ENCODE data around the gene DGKI.

DGKI gene

DNA sequence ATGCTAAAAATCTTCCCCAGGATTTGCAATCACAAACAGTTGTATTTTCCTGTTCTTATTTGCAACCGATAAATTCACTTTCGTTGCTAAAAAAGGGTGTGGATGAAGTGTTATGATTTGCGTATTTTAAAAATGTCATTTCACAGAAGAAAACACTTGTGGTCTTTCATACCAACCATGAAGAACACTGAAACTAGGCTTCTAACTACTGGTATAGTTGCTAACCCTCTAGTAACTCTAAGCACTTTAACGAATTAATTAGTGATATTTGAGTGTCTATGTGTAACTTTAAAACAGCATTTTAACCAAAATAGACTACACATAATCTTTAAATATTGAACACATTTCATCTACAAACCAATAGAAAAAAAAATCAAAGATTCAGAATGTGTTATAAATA is 315.1 kb downstream of the DGKI start:
- CTCF ChIA-PET: no interaction called here
- DNase-seq (ENCODE audit: extremely low spot score): no peak
- POLR2A ChIA-PET: no interaction called here
- TF ChIP-seq BHLHE40 (IDR thresholded peaks at IDR 0.05; ENCODE audit: borderline replicate concordance) (no peak), FOXA1 (IDR thresholded peaks at IDR 0.05) (no peak)

DNA sequence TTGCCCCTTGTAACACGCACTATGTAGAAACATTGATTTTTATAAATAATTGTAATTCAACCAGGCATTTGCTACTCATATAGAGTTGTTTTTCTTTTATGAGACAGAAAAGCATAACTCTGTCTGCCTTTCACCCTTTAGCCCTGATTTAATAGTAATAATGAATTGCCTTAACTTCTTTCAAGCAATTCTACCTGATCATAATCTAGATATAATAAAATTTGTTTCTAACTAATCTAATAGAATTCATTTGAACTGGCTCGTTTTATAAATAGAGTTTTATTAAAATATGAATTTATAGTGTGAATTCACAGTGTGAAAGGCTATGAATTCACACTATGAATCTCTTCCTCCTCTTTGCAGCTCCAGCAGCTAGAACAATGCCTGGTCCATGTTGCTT is 319.1 kb downstream of the DGKI start:
- CTCF ChIA-PET: no interaction called here
- TF ChIP-seq L3MBTL2 (conservative IDR thresholded peaks at IDR 0.05) (no peak), SP1 (IDR thresholded peaks at IDR 0.05) (no peak), ZNF384 (IDR thresholded peaks at IDR 0.05) (no peak), NFRKB (IDR thresholded peaks at IDR 0.05) (no peak), ELF4 (IDR thresholded peaks at IDR 0.05) (no peak), SUZ12 (IDR thresholded peaks at IDR 0.05) (no peak), BHLHE40 (IDR thresholded peaks at IDR 0.05; ENCODE audit: borderline replicate concordance) (no peak), CTBP1 (IDR thresholded peaks at IDR 0.05; ENCODE audit: borderline replicate concordance) (no peak), FOXM1 (IDR thresholded peaks at IDR 0.05; ENCODE audit: borderline replicate concordance) (no peak), LEF1 (IDR thresholded peaks at IDR 0.05; ENCODE audit: borderline replicate concordance) (no peak), FOXK2 (IDR thresholded peaks at IDR 0.05) (no peak), FOXA1 (IDR thresholded peaks at IDR 0.05) (no peak), HDGF (IDR thresholded peaks at IDR 0.05; ENCODE audit: borderline replicate concordance) (no peak), TARDBP (IDR thresholded peaks at IDR 0.05) (no peak), ARNT (IDR thresholded peaks at IDR 0.05) (no peak)
- TF ChIP-seq, protein P1, sequence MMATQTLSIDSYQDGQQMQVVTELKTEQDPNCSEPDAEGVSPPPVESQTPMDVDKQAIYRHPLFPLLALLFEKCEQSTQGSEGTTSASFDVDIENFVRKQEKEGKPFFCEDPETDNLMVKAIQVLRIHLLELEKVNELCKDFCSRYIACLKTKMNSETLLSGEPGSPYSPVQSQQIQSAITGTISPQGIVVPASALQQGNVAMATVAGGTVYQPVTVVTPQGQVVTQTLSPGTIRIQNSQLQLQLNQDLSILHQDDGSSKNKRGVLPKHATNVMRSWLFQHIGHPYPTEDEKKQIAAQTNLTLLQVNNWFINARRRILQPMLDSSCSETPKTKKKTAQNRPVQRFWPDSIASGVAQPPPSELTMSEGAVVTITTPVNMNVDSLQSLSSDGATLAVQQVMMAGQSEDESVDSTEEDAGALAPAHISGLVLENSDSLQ (IDR thresholded peaks at IDR 0.05): no peak
- POLR2A ChIA-PET: no interaction called here
- no peak for DNase-seq (ENCODE audit: extremely low spot score)

DNA sequence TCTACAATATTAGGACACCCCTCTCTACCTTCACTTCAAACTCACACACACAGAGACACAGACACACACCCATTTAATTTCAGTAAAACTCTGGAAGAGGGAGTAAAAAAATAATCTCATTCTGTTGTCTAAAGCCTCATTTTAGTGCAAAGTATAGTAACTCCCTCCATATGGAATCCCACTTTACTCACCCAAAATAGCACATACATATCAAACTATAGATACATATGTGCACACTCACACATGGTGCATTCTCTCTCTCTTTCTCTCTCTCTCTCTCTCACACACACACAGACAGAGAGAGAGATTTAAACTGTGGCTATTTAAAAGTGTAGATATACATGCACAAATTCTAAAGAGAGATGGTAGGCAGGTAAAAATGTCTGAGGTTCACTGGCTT is 323.6 kb downstream of the DGKI start:
- CTCF ChIA-PET: no interaction called here
- POLR2A ChIA-PET: no interaction called here
- TF ChIP-seq HDGF (IDR thresholded peaks at IDR 0.05; ENCODE audit: borderline replicate concordance) (no peak), TARDBP (IDR thresholded peaks at IDR 0.05) (no peak), LEF1 (IDR thresholded peaks at IDR 0.05; ENCODE audit: borderline replicate concordance) (no peak), L3MBTL2 (conservative IDR thresholded peaks at IDR 0.05) (no peak), SP1 (IDR thresholded peaks at IDR 0.05) (no peak), ZNF384 (IDR thresholded peaks at IDR 0.05) (no peak), BHLHE40 (IDR thresholded peaks at IDR 0.05; ENCODE audit: borderline replicate concordance) (no peak), CTBP1 (IDR thresholded peaks at IDR 0.05; ENCODE audit: borderline replicate concordance) (no peak), FOXA1 (IDR thresholded peaks at IDR 0.05) (no peak), FOXK2 (IDR thresholded peaks at IDR 0.05) (no peak), ELF4 (IDR thresholded peaks at IDR 0.05) (no peak)
- TF ChIP-seq, protein P1 (IDR thresholded peaks at IDR 0.05): no peak
- no peak for DNase-seq (ENCODE audit: extremely low spot score)

DNA sequence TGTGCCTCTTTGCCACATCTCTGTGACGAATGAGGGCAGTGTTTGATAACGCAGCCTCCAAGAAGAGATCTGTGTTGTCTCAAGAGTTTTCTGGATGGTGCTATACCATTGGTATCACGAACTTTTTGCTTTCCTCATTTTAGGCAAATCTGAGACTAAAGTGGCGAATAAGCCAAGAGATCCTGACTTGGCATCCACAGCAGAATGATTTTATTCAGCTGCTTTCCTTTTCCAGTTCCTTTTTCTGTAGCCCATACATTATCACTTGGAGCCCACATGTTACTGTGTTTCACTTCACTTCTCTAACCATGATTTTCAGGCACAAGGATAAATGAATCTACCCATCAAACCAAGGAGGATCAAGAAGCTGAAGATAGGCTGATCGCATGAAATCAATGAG is 325.3 kb downstream of the DGKI start:
- POLR2A ChIA-PET: no interaction called here
- TF ChIP-seq LEF1 (IDR thresholded peaks at IDR 0.05; ENCODE audit: borderline replicate concordance) (no peak), FOXK2 (IDR thresholded peaks at IDR 0.05) (no peak), FOXM1 (IDR thresholded peaks at IDR 0.05; ENCODE audit: borderline replicate concordance) (no peak), ZNF384 (IDR thresholded peaks at IDR 0.05) (no peak), SP1 (IDR thresholded peaks at IDR 0.05) (no peak), CTBP1 (IDR thresholded peaks at IDR 0.05; ENCODE audit: borderline replicate concordance) (no peak), FOXA1 (IDR thresholded peaks at IDR 0.05) (no peak), HDGF (IDR thresholded peaks at IDR 0.05; ENCODE audit: borderline replicate concordance) (no peak), BHLHE40 (IDR thresholded peaks at IDR 0.05; ENCODE audit: borderline replicate concordance) (no peak), ARNT (IDR thresholded peaks at IDR 0.05) (no peak), SUZ12 (IDR thresholded peaks at IDR 0.05) (no peak), L3MBTL2 (conservative IDR thresholded peaks at IDR 0.05) (no peak), ELF4 (IDR thresholded peaks at IDR 0.05) (no peak), NFRKB (IDR thresholded peaks at IDR 0.05) (no peak)
- TF ChIP-seq, protein P1 (IDR thresholded peaks at IDR 0.05): no peak
- CTCF ChIA-PET: no interaction called here
- no peak for DNase-seq (ENCODE audit: extremely low spot score)

DNA sequence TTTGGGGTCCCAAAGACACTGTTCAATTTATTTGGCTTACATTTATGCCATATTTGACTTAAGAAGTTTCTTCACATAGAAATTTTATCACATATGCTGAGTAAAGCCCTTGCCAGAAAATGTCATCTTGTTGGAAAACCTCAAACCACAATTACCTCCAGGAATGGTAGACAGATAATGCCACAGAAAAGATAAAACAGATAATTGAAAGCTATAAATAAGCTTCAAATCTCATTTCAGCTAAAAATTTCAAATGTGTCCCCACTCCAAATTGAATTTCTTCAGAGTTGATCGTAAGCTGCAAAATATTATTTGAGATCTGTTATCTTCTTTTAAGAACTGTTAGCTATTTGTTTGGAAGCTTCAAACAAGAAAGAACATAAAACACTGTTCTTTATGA is 326.8 kb downstream of the DGKI start:
- no peak for DNase-seq (ENCODE audit: extremely low spot score)
- TF ChIP-seq CTBP1 (IDR thresholded peaks at IDR 0.05; ENCODE audit: borderline replicate concordance): no peak
- no peak for TF ChIP-seq L3MBTL2 (conservative IDR thresholded peaks at IDR 0.05)
- TF ChIP-seq SP1 (IDR thresholded peaks at IDR 0.05): no peak
- no peak for TF ChIP-seq SUZ12 (IDR thresholded peaks at IDR 0.05)
- TF ChIP-seq, protein P1 (IDR thresholded peaks at IDR 0.05): no peak
- TF ChIP-seq FOXK2 (IDR thresholded peaks at IDR 0.05): no peak
- no peak for TF ChIP-seq HDGF (IDR thresholded peaks at IDR 0.05; ENCODE audit: borderline replicate concordance)
- TF ChIP-seq BHLHE40 (IDR thresholded peaks at IDR 0.05; ENCODE audit: borderline replicate concordance): no peak
- no peak for TF ChIP-seq ZNF384 (IDR thresholded peaks at IDR 0.05)
- no peak for TF ChIP-seq LEF1 (IDR thresholded peaks at IDR 0.05; ENCODE audit: borderline replicate concordance)
- TF ChIP-seq ARNT (IDR thresholded peaks at IDR 0.05): no peak
- ChIA-PET CTCF (no interaction called here), POLR2A (no interaction called here)

DNA sequence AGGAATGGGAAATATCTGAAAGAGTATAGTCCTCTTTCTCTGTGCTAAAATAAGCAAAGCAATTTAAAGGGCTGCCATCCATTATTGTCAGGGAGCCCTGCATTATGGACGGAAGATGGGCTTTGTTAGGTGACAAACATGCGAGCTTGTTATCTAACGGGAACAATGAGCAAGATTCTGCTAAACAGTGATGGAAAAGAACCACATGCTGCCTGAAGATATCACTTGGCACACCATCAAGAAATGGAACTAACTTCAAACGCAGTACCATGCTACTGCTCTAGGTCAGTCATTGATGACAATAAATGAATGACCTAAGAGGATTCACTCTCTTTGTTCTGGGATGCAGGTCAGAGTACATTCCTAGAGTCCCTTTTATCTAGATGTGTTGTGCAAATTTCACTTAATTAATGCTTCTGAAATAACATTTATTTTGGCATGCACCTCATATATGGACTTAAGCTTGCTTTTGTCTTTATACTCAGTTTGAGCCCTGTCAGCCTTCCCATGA is 327.5 kb downstream of the DGKI start:
- TF ChIP-seq SP1 (IDR thresholded peaks at IDR 0.05) (no peak), TARDBP (IDR thresholded peaks at IDR 0.05) (no peak), ELF4 (IDR thresholded peaks at IDR 0.05) (no peak), SUZ12 (IDR thresholded peaks at IDR 0.05) (no peak), FOXK2 (IDR thresholded peaks at IDR 0.05) (no peak), CTBP1 (IDR thresholded peaks at IDR 0.05; ENCODE audit: borderline replicate concordance) (no peak), HDGF (IDR thresholded peaks at IDR 0.05; ENCODE audit: borderline replicate concordance) (no peak), NFRKB (IDR thresholded peaks at IDR 0.05) (no peak), L3MBTL2 (conservative IDR thresholded peaks at IDR 0.05) (no peak), LEF1 (IDR thresholded peaks at IDR 0.05; ENCODE audit: borderline replicate concordance) (no peak), ARNT (IDR thresholded peaks at IDR 0.05) (no peak)
- TF ChIP-seq, protein P1 (IDR thresholded peaks at IDR 0.05): no peak
- ChIA-PET CTCF (interaction anchor here (0.6 kb wide), 1 partner anchor 60 kb away, joined by 3 read pairs; no protein-coding TSS in a partner anchor), POLR2A (no interaction called here)
- no peak for DNase-seq (ENCODE audit: extremely low spot score)
